H1 (cell line): ENCODE results near the gene ADGRG2. TPM values are rescaled to one million over a fixed set of nuclear protein-coding genes. Genes with fewer than 3 reads are reported as not detected.

Source experiments
- GABPA ChIP-seq: IDR thresholded peaks from 2 replicates; pipeline ENCODE4 v1.6.1; 2011; ENCODE audit warnings: mild to moderate bottlenecking, low read length, moderate library complexity, borderline replicate concordance; ENCODE audit not compliant: insufficient read depth
- NRF1 ChIP-seq: IDR thresholded peaks from 2 replicates; pipeline ENCODE4 v1.6.1; 2011; ENCODE audit warnings: mild to moderate bottlenecking, low read depth, low read length, improper control_type of control experiment
- polyA plus RNA-seq, 7 experiments: library from polyadenylated mRNA; depleted of rRNA in 3 of 7; stranded (reverse) in 5 of 7; unstranded in 2 of 7; fragments of >200 nt in 5 of 7; fragments of 200-250 nt in 2 of 7; gene quantifications; 1 replicate in 5 of 7; 2 replicates in 1 of 7; 4 replicates in 1 of 7; pipeline versions ENCODE4 v1.2.1 to v1.2.3, GENCODE V29; 2011 to 2013; ENCODE audit warnings: missing spikeins in 2 of 7, mixed read lengths in 2 of 7
- total RNA-seq: library from RNA; stranded (reverse); fragmentation: NEBNext Ultra II Directional; extraction: Animal tissue kit (Norgen Biotek cat#: 25700); gene quantifications from 2 replicates; pipeline ENCODE4 v1.2.1, GENCODE V29; 2021

ADGRG2 gene
- total and polyA plus RNA-seq, 2 of the 8 experiments (the other 6 are each of a cell fraction or from before 2014, with no cell fraction given), result 8.9 to 13.3 TPM

GRCh38 chrX:19121898-19122640 lies at the start of gene ADGRG2 (continued):
- TF ChIP-seq GABPA, result 0 out of 2 replicates have a peak, but pooled peaks have one; percentile 29
- no peak for TF ChIP-seq NRF1
